IMR-90 (cell line): ENCODE measurements around the gene PLCL2.

ENCODE experiments used
- CEBPB ChIP-seq: IDR thresholded peaks from 2 replicates; pipeline ENCODE4 v1.6.1; 2012; ENCODE audit warnings: low read depth, low read length, improper control_type of control experiment
- CHD1 ChIP-seq: IDR thresholded peaks from 2 replicates; pipeline ENCODE4 v1.6.1; 2012; ENCODE audit warnings: low read depth, low read length, improper control_type of control experiment
- CTCF ChIP-seq: conservative IDR thresholded peaks from 2 replicates; pipeline ENCODE4 v1.5.1; 2012; ENCODE audit warnings: mild to moderate bottlenecking, low read depth, low read length, improper control_type of control experiment
- ELK1 ChIP-seq: fragments of 150-350 bp; IDR thresholded peaks from 2 replicates; pipeline ENCODE4 v1.6.1; 2016; ENCODE audit warnings: low read depth, mild to moderate bottlenecking, low read length, moderate library complexity, borderline replicate concordance
- FOS ChIP-seq: fragments of 150-350 bp; IDR thresholded peaks from 2 replicates; pipeline ENCODE4 v1.6.1; 2016; ENCODE audit warnings: low read depth, low read length
- MAFK ChIP-seq: IDR thresholded peaks from 2 replicates; pipeline ENCODE4 v1.6.1; 2012; ENCODE audit warnings: low read depth, low read length, improper control_type of control experiment
- MAZ ChIP-seq: IDR thresholded peaks from 2 replicates; pipeline ENCODE4 v1.6.1; 2012; ENCODE audit warnings: low read depth, mild to moderate bottlenecking, low read length, improper control_type of control experiment, moderate library complexity, borderline replicate concordance
- MXI1 ChIP-seq: IDR thresholded peaks from 2 replicates; pipeline ENCODE4 v1.6.1; 2012; ENCODE audit warnings: low read depth, mild to moderate bottlenecking, low read length, moderate library complexity, borderline replicate concordance
- NFE2L2 ChIP-seq: fragments of 150-350 bp; IDR thresholded peaks from 2 replicates; pipeline ENCODE4 v1.6.1; 2016; ENCODE audit warnings: low read depth, mild to moderate bottlenecking, low read length
- POLR2A ChIP-seq: IDR thresholded peaks from 2 replicates; pipeline ENCODE4 v1.6.1; 2012; ENCODE audit warnings: mild to moderate bottlenecking, low read depth, low read length
- RAD21 ChIP-seq: IDR thresholded peaks from 2 replicates; pipeline ENCODE4 v1.6.1; 2012; ENCODE audit warnings: low read length, improper control_type of control experiment
- RFX5 ChIP-seq: IDR thresholded peaks from 2 replicates; pipeline ENCODE4 v1.8.0; 2012; ENCODE audit warnings: low read depth, mild to moderate bottlenecking, low read length, moderate library complexity
- SMC3 ChIP-seq: fragments of 150-350 bp; IDR thresholded peaks from 2 replicates; pipeline ENCODE4 v1.6.1; 2016; ENCODE audit warnings: low read depth, mild to moderate bottlenecking, antibody characterized with exemption, low read length, moderate library complexity
- USF2 ChIP-seq: fragments of 150-350 bp; IDR thresholded peaks from 2 replicates; pipeline ENCODE4 v1.6.1; 2017; ENCODE audit warnings: mild to moderate bottlenecking, antibody characterized with exemption, low read length, low read depth

GRCh38 chr3:17061005-17061404 is 176.2 kb downstream of the PLCL2 start:
- TF ChIP-seq USF2 (no peak), CTCF (no peak), POLR2A (no peak), NFE2L2 (no peak), MXI1 (no peak), ELK1 (no peak), SMC3 (no peak), RAD21 (no peak), MAZ (no peak), RFX5 (no peak), CEBPB (no peak), CHD1 (no peak), FOS (no peak), MAFK (no peak)
